ENCODE measurements around the gene CCDC85A.

CCDC85A gene

GRCh38 chr2:56192664-56193305, 9.0 kb downstream of the CCDC85A start:
- no peak for DNase-seq (ENCODE audit: low spot score)
- FAIRE-seq = no peak

GRCh38 chr2:56195563-56195962, 11.8 kb downstream of the CCDC85A start:
- FAIRE-seq (no peak), DNase-seq (ENCODE audit: low spot score) (no peak)

GRCh38 chr2:56197816-56198215, 14.0 kb downstream of the CCDC85A start:
- FAIRE-seq (no peak), DNase-seq (ENCODE audit: low spot score) (no peak)

- DNase-seq (ENCODE audit: low spot score) = no peak
- no peak for FAIRE-seq
Observed at GRCh38 chr2:56198936-56199335, 15.1 kb downstream of the CCDC85A start.

GRCh38 chr2:56199492-56199891, 15.7 kb downstream of the CCDC85A start:
- FAIRE-seq (no peak), DNase-seq (ENCODE audit: low spot score) (no peak)

- DNase-seq (ENCODE audit: low spot score) (no peak), FAIRE-seq (no peak)
Observed at GRCh38 chr2:56202381-56203121, 18.8 kb downstream of the CCDC85A start.

- DNase-seq (ENCODE audit: low spot score) (no peak), FAIRE-seq (no peak)
Observed at GRCh38 chr2:56204556-56204955, 20.8 kb downstream of the CCDC85A start.

- DNase-seq (ENCODE audit: low spot score) = no peak
- FAIRE-seq = no peak
Observed at GRCh38 chr2:56206250-56206649, 22.5 kb downstream of the CCDC85A start.

GRCh38 chr2:56207760-56208159, 24.0 kb downstream of the CCDC85A start:
- DNase-seq (ENCODE audit: low spot score) (no peak), FAIRE-seq (no peak)

GRCh38 chr2:56208380-56208779, 24.6 kb downstream of the CCDC85A start:
- DNase-seq (ENCODE audit: low spot score) (no peak), FAIRE-seq (no peak)

- FAIRE-seq (peak; percentile 66), DNase-seq (ENCODE audit: low spot score) (no peak)
Observed at GRCh38 chr2:56209701-56210100, 25.9 kb downstream of the CCDC85A start.

GRCh38 chr2:56210291-56210690, 26.5 kb downstream of the CCDC85A start:
- FAIRE-seq (peak; percentile 5), DNase-seq (ENCODE audit: low spot score) (no peak)

- no peak for DNase-seq (ENCODE audit: low spot score)
- no peak for FAIRE-seq
Observed at GRCh38 chr2:56211048-56211447, 27.3 kb downstream of the CCDC85A start.

GRCh38 chr2:56215911-56216310, 32.1 kb downstream of the CCDC85A start:
- no peak for FAIRE-seq
- DNase-seq (ENCODE audit: low spot score) = no peak

- no peak for FAIRE-seq
- no peak for DNase-seq (ENCODE audit: low spot score)
Observed at GRCh38 chr2:56217106-56217505, 33.3 kb downstream of the CCDC85A start.

GRCh38 chr2:56222481-56222880, 38.7 kb downstream of the CCDC85A start:
- no peak for FAIRE-seq
- DNase-seq (ENCODE audit: low spot score) = no peak

- FAIRE-seq (no peak), DNase-seq (ENCODE audit: low spot score) (no peak)
Observed at GRCh38 chr2:56224316-56224715, 40.5 kb downstream of the CCDC85A start.

- no peak for FAIRE-seq
- DNase-seq (ENCODE audit: low spot score) = no peak
Observed at GRCh38 chr2:56227811-56228210, 44.0 kb downstream of the CCDC85A start.

GRCh38 chr2:56229397-56230060, 45.7 kb downstream of the CCDC85A start:
- no peak for DNase-seq (ENCODE audit: low spot score)
- no peak for FAIRE-seq

GRCh38 chr2:56230156-56230555, 46.4 kb downstream of the CCDC85A start:
- DNase-seq (ENCODE audit: low spot score) (no peak), FAIRE-seq (peak; percentile 17)

GRCh38 chr2:56231361-56231760, 47.6 kb downstream of the CCDC85A start:
- no peak for DNase-seq (ENCODE audit: low spot score)
- no peak for FAIRE-seq

GRCh38 chr2:56232912-56233311, 49.1 kb downstream of the CCDC85A start:
- DNase-seq (ENCODE audit: low spot score) = no peak
- no peak for FAIRE-seq

- no peak for FAIRE-seq
- DNase-seq (ENCODE audit: low spot score) = no peak
Observed at GRCh38 chr2:56234241-56234640, 50.5 kb downstream of the CCDC85A start.

Measured in urothelium cell line (cell line).